ENCODE results near the gene SPAG16.
"Not testable (repeated sequence)": the region's sequence is repeated elsewhere in the genome, so short reads cannot be mapped to it uniquely, and the experiment has no call there.

SPAG16 gene

DNA sequence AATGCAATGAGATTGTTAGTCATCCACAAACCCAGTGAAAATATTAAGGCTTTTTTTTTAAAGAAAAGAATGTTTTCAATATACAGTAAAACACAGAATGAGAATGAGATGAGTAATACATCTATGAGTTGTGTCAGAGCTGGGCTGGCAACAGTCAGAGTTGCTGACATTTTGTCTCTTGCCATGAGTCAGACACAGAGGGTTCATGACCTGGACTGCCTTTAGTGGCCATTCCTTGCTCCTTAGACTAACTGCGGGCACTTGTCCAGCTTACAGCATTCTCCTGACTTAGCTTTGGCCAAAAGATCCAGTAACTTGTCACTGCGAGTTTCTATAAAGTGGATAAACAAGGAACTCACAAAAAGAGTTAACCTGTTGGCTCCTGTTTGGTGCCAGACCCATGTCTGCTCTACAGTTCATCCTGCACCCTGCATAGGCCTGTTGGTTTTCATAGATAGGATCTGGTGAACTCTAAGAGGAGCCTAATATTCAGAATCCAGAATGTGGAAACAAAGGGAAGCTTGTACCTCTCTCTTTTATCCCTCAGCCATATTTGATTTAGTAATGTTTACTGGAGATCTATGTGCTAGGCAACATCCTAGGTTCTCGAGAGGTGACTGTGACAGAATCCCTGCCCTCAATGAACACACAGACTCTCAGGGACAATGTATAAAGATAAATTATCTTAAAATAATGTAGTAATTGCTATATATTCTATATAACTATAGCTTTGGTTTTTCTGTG lies 735.1 kb downstream of the SPAG16 start:
- DNase-seq: no peak

DNA sequence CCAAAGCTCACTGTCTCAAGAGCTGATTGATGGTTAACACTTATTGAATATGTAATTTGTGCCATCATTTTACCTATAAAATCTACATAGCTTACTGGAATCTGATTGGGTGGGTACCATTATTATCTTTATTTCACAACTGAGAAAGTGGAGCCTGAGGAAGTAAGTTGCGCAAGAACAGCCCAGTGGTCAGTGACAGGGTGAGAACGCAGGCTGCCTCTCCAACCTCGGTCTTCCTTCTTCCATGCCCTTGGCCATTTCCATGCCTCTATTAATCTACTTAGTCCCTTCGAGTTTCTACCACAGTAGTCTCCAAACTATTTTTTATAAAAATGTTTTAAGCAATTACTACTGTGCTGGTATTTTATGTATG lies 735.7 kb downstream of the SPAG16 start:
- no peak for DNase-seq

DNA sequence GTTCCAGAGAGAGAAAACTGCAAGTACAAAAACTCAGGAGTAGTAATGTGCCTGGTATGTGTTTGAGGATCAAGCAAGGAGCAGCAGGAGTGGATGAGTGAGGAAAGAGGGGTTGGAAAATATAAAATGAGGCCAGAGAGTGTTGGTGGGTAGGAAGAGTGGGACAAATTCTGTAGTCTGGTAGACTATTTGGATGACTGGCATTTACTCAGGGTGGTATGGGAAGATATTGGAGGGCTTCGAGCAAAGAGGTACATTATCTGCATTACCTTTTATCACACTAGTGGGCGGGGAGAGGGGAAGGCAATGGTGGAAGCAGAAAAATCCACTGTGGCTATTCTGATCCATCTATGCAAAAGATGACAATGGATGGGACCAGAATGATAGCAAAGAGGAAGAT lies 744.9 kb downstream of the SPAG16 start:
- DNase-seq: no peak

DNA sequence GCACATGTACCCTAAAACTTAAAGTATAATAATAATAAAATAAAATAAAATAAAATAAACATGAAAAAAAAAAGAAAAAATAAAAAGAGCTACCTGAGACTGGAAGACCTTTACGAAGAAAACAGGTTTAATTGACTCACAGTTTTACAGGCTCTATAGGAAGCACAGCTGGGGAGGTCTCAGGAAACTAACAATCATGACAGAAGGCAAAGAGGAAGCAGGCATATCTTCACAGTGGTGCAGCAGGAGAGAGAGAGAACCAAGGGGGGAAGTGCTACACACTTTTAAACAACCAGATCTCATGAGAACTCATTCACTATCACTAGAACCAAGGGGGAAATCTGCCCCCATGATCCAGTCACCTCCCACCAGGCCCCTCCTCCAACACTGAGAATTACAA lies 747.3 kb downstream of the SPAG16 start:
- DNase-seq: no peak

DNA sequence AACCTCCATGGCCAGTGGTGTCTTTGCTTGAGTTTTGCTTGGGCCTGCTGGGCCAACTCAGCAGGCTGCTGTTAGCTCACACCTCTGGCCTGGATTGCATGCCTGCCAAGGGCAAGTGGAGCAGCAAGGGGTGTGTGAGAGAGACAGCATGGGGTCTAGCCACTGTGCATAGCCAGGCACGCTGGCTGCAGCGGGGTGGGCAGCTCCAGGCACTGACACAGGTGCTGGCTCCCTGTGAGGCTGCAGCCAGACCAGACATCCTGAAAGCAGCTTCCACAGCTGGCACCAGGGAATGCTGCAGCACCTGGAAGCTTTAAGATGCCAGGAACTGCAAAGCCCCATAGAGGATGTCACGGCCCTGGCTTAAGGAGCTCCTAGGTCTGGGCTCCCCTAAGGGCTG lies 750.2 kb downstream of the SPAG16 start:
- no peak for DNase-seq

DNA sequence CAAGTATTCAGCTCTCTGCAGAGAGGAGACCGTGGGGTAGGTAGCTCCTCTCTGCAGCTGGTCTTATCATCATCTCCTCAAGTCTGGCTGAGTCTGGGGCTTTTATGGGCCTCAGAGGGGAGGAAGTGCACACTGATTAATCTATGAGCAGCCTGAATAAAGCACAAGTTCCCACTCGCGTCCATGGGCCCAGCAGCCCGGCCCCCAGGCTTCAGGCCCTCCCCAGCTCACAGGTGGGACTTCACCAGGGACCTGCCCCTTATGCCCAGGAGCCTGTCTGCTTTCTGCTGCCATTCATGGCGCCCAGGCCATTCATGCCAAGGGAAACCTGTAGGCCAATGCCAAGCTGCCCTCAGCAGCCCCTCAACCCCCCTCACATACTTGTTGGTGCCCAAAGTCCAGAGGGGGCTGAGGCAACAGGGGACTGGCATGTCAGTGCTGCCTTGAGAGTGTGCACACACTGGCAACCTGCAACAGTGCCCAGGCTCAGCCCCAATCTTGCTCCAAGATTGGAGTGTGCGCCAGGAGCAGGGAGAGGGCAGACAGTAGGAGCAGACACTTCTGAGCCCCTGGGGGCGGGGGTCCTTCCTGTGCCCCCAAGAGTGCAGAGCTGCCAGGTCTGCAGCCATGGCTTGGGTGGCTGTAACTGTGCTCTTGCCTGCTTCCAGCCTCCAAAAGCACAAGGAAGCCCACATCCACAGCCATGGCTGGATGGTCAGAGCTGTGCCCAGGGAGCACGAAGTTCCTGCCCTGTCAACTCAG lies 751.0 kb downstream of the SPAG16 start:
- DNase-seq: no peak

DNA sequence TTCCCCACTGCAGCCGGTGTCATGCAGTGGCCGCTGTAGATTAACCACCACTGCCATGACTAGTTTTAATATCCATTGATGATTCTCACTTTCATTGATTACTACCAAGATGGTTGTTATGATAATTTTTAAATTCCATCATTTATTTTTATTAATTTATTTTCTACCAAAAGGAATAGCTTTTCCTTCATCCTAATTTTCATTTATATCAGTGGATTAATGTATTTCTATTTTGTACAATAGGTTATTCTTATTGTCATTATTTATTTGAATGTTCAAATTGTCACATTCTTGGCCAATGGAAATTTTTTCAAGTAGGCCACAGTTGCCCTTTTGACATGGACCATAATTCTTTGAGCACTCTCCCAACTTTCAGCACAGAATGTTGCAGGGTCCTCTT lies 751.7 kb downstream of the SPAG16 start:
- DNase-seq: no peak

DNA sequence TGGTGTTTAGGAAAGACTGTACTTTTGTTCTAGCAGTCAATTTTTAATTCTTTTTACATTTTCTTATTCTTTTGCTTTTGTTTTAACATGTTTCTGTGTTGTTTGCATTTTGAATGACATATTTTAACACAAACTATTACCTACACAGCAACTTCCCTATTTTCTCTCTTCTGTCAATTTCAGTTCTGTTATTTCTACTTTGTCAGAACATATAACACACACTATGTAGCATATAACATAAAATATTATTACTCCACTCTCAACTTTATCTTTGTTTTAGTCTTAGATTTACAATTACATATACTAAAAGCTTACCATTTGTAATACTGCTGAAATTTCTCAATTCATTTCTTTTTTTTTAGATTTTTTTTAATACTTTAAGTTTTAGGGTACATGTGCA lies 753.9 kb downstream of the SPAG16 start:
- DNase-seq: no peak

DNA sequence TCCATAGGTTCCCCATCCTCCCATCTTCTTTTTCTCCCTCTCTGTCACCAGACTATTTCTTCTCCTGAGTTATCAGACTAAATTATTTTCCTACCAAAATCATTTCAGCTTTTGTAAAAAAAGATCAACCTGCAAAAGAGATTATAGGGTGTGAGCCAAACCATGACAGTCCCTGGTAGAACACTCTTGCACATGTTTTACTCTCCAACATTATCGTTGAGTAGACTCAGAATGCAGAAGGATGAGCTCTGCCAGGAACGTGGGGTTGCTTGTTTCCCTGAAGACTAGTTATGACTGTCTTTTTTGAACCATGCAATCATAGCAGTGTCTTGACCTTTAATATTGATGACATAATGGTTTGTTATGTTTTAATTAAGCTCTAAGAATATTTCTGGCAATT lies 766.5 kb downstream of the SPAG16 start:
- no peak for DNase-seq

DNA sequence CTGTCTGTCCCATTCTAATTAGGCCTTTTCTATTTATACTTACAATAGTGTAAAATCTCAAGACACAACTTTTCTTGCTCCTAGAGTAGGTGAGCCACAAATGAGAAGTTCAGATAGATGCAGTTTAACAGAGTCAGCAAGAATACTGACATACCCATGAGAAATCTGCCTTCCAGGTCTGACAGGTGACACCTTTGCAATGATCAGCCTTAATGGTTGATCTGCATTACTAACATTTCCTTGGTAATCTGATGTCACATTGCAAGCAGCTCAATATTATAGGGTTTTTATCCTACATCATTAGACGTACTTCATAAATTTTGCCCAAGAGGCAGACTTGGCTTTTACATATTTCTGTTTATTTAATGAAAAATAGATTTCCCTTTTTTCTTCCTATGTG lies 767.3 kb downstream of the SPAG16 start:
- DNase-seq: no peak

DNA sequence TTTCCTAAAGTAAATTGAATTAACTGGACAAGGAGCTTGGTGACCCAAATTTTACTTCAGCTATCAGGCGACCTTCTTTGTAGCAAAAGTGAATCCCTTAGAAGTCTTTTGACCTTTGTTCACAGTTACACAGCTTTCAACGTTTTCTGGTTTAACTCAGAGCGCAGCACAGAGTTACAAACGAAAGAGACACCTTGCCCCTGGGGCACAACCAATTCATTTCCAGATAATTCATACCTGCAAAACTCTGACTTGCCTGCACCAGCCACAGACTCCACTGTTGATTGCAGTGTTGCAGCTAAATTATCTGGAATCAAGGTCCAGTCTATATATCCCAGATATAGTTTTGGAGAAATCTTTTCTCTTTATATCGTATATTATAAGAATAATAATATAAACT lies 768.0 kb downstream of the SPAG16 start:
- DNase-seq: no peak

DNA sequence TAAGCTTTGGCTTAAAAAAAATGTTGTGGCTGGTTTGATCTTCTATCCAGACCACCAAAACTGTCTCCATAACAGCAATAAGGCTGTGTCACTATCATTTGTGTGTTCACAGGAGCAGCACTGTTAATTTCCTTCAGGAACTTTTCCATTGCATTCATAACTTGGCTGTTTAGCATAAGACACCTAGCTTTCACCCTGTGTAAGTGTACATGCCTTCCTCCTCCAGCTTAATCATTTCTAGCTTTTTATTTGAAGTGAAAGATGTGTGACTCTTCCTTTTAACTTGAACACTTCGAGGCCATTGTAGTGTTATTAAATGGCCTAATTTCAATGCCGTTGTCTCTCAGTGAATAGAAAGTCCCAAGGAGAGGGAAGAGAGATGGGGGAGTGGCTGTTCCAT lies 773.7 kb downstream of the SPAG16 start:
- no peak for DNase-seq

DNA sequence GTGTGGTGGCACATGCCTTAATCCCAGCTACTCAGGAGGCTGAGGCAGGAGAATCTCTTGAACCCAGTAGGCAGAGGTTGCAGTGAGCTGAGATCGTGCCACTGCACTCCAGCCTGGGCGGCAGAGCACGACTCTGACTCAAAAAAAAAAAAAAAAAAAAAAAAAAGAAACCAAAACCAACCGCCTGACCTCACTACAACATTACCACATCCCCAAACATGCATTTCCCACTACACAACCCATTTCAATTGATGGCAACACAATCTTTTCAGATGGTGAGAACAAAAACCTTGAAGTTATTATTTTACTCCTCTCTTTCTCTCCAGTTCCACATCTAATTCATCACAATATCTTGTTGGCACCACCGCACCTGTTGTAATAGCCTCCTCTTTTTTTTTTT lies 778.0 kb downstream of the SPAG16 start:
- DNase-seq: not testable (repeated sequence)

DNA sequence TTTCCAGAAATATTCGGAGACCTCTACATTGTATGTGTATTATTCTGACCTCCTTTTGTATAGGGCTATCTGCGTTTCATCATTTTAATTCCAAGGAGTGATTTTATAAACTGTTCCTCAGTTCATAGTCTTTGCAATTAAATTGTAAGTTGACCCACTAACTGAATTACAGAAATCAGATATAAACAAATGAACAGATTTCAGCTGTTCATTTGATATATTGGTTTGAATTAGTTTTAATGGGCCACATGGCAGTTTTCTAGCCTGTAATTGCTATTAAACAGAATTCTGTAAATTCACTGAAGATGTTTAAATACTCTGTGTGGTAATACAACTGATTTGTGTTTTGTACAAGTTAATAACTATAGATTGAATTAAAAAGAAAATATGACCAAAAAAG lies 780.2 kb downstream of the SPAG16 start:
- DNase-seq: no peak

DNA sequence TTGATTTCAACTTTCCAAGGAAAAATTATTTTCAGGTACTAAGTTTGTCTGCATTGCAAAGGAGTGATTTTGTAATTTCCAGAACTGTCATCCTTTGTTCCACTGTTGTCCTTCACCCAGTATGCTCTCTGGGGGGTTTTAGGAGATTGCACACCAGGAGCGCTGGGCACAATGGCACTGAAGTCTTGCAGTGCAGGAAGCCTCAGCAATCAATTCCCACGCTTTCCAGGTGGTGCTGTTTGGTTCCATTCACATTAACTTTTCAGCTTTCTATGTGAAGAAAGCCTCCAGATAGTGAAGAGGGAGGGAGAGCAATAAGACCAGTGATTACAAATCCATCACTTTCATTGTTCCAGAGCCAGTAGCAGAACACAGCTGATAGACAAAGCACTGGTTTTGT lies 782.6 kb downstream of the SPAG16 start:
- DNase-seq: no peak

DNA sequence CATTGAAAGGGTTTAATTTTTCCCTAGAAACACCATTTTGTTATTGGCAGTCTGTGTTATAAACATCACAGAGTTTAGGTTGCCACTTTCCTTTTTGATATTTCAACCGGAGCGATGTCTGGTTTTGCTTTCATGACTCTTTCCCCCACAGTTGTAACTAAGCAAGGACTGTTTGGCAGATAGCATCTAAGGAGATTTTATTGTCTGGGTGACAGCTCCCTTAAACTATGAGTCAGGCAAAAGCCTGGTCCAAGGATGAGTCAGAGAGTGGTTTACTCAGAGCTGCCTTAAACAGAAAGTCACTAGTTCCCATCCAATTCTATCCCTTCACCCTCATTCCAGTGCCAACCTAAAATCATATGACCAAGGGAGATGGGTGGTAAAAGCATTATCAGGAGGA lies 785.0 kb downstream of the SPAG16 start:
- DNase-seq: no peak

DNA sequence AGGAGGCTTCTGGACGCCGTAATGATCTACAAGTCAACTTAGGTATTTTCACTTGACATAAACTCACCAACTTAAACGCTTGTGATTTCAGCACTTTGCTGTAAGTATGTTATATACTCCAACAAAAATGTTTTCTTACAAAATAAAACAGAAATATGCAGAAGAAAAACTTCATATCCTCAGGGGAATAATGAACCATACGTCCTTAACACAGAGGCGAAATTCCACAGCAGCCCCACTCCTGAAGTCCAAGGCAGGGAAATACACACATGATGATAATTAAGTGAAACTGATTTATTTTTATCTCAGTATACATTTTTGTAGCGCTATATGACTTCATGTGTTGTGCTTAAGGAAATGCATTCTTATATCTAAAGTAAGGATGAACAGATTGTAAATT lies 791.2 kb downstream of the SPAG16 start:
- DNase-seq: no peak

DNA sequence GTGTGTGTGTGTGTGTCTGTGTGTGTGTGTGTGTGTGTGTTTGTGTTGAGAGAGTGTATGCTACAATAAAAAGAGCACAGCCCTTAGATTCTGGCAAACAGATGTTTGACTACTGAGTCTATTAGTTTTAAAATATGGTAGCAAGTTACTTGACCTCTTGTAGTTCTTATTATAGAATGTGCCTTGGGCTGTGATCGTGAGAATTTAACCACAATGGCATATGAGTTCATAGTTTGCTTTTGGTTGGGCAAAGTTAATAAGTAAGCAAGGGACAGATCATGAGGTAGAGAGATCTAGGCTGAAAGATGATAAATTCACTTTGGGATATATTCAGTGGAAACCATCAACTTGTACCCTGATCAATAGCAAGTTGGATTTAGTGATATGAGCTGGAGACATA lies 792.3 kb downstream of the SPAG16 start:
- DNase-seq: no peak

DNA sequence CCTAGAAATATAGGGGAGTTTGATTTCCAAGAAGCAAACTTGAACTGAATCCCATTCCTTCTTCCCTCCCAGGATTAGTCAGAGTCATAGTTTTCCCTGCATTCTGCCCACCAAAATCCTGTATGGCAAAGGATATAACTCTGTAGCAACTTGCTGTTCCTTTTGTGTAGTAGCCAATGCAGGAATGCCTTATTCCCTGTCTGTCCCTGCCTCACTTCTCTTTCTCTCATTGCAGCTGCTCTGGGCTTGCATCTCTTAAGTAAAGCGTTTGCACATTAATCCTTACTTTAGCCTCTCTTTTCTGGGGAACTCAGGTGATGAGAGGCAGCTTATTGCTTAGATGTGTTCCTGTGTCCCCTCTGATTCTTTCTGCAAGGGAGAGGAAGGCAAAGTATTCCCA lies 793.5 kb downstream of the SPAG16 start:
- no peak for DNase-seq

DNA sequence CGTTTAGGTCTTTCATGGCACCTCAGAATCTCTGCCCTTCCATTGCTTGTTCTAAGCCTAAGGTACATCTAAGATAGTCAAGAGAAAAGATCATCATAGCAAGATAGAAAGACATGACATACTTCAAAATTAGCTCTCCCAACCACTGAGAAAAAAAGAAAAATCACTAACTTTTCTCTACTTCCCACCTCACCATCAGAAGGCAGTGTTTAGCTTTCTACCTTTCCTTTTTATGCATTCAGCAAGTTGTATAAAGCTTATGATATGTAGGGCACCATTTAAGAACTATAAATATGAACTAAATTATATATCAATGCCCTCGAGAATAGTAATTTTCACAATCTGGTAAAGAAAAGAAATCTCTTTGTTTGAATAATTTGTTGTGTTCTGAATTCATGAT lies 794.8 kb downstream of the SPAG16 start:
- no peak for DNase-seq

DNA sequence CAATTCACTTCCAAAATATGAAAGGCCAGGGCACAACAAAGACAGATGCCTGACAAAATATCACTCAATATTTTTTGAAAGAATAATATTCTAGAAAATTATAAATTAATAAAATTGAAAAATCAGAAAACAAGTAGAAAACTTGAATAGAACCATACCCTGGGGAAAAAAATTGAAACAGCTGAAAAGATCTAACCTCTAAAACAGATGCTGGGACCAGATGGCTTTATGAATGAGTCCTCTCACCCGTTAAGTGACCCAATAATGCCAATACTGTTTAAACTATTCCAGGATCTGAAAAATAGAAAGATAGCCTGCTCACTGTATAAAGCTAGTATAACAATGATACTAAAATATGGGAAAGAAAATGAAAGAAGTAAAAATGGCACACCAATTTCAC lies 804.3 kb downstream of the SPAG16 start:
- DNase-seq: no peak

DNA sequence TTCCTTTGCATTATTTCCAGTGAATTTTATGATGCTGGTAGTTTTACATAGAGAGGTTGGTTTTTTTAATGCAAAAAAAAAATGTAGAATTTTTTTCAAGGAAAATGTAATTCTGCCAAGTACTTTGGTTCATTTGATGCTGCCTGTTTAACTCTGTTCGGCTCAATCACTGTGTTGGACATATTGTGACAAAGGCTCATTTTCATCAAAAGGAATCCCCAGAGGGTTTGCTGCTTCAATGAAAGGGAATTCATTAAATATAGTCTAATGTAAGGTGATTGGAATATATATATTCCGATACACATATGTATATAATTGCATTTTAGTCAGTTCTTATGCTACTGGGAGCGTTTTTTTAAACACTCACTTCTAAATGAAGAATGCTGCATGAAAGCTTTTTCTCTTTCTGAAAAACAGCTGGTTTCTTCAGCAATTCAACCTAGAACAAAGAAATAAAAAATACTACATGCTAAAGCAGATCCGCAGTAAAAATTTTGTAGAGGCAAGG lies 812.0 kb downstream of the SPAG16 start:
- no peak for DNase-seq

DNA sequence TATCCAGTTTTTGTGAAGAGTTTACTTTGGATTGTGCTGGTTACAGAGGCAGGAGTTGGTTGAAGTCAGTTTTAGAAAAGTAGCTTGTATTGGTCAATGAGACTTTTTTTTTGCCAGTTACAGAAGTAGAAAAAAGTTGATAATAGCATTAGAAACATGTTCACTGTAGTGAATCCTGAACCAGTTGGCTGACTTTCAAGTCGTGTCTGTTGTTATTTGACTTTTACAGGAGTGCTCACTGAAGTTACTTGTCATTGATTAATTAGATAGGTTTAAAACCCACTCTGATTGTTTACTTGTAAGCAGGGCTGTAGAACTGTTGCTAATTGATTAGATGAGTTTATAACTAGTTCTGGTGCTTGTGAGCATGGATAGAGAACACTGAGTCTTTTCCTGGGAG lies 814.5 kb downstream of the SPAG16 start:
- no peak for DNase-seq

DNA sequence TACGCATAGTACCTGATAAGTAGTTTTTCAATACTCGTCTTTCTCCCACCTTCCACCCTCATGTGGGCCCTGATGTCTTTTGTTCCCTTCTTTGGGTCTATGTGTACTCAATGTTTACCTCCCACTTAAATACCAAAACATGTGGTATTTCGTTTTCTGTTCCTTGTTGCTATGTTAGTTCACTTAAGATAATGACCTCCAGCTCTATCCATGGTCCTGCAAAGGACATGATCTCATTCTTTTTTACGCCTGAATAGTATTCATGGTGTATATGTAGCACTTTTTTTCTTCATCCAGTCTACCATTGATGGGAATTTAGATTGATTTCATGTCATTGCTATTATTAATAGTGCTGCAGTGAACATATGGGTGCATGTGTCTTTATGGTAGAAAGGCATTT lies 816.2 kb downstream of the SPAG16 start:
- no peak for DNase-seq

Data from CD4-positive, alpha-beta T cell treated with Interleukin-6 for 4 hours (primary cell).